ENCODE measurements around the gene MRPS16.
"Not testable (repeated sequence)": the region's sequence is repeated elsewhere in the genome, so short reads cannot be mapped to it uniquely, and the experiment has no call there.

Gene MRPS16

DNA sequence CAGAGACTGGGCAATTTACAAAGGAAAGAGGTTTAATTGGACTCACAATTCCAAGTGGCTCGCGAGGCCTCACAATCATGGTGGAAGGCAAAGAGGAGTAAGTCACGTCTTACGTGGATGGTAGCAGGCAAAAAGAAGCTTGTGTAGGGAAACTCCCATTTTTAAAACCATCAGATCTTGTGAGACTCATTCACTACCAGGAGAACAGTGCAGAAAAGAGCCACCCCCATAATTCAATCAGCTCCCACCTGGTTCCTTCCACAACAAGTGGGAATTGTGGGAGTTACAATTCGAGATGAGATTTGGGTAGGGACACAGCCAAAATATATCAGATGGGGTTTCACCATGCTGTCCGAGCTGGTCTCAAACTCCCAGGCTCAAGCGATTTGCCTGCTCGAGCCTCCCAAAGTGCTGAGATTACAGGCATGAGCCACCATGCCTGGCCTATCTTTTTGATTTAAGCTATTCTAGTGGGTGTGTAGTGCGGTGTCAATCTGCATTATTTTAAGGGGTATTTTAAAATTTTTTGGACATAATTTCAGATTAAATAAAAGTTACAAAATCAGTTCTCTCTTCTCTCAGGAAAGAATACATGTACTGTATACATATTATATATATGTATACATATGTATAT is 9.0 kb upstream of the MRPS16 start:
- no CpG with 5 or more reads among the region's 9 CpGs for WGBS (ENCODE audit: extremely low coverage, insufficient coverage, low lambda C conversion rate)
- Histone ChIP-seq H2BK15ac (replicated peaks; ENCODE audit: low read depth) (no peak overlapping the region), H3K4me1 (ENCODE audit: control insufficient read depth, low read depth, low read length) (no peaks in the 10 kb centered on the region), H3K36me3 (ENCODE audit: control insufficient read depth, insufficient read depth, low read length) (no peaks in the 10 kb centered on the region), H2AK5ac (ENCODE audit: low read length) (no peak overlapping the region), H3K9ac (ENCODE audit: low read length) (no peak overlapping the region), H4K5ac (ENCODE audit: low read length) (no peak overlapping the region), H2BK5ac (ENCODE audit: low read length) (no peak overlapping the region), H4K8ac (ENCODE audit: low read depth, low read length) (no peak overlapping the region), H3K27me3 (ENCODE audit: insufficient read depth, low read length, poor library complexity) (no peaks in the 10 kb centered on the region), H3K4me2 (ENCODE audit: low read length) (no peak overlapping the region), H3K23ac (ENCODE audit: low read length) (no peak overlapping the region), H3K4ac (ENCODE audit: low read depth, low read length) (no peak overlapping the region), H3K18ac (ENCODE audit: low read length) (no peak overlapping the region), H2BK120ac (ENCODE audit: low read depth, low read length) (no peak overlapping the region), H3K27ac (ENCODE audit: low read depth, low read length) (no peak overlapping the region), H3K56ac (ENCODE audit: low read length) (no peak overlapping the region), H3K4me3 (ENCODE audit: low read length) (no peak overlapping the region), H3K79me1 (ENCODE audit: low read length) (no peaks in the 10 kb centered on the region), H3K79me2 (ENCODE audit: control insufficient read depth, insufficient read depth, low read length) (no peaks in the 10 kb centered on the region)
- no peak for DNase-seq

DNA sequence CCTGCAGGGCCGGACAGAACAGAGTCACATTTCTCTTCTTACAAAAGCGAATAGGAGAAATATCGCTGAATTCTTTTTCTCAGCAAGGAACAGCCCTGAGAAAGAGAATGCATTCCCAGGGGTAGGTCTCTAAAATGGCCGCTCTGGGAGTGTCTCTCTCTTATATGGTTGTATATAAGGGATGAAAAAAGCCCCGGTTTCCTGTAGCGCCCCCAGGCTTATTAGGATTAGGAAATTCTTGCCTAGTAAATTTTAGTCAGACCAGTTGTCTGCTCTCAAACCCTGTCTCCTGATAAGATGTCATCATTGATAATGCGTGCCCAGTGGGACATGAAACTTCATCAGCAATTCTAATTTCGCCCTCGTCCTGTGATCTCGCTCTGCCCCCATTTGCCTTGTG is 6.2 kb upstream of the MRPS16 start:
- H3K4me3 ChIP-seq (ENCODE audit: low read length); H2BK5ac ChIP-seq (ENCODE audit: low read length); H2AK5ac ChIP-seq (ENCODE audit: low read length); H3K79me2 ChIP-seq (ENCODE audit: control insufficient read depth, insufficient read depth, low read length); H2BK15ac ChIP-seq (replicated peaks; ENCODE audit: low read depth); H3K27me3 ChIP-seq (ENCODE audit: insufficient read depth, low read length, poor library complexity); H3K56ac ChIP-seq (ENCODE audit: low read length); H3K9ac ChIP-seq (ENCODE audit: low read length); H3K36me3 ChIP-seq (ENCODE audit: control insufficient read depth, insufficient read depth, low read length); H3K79me1 ChIP-seq (ENCODE audit: low read length); H4K8ac ChIP-seq (ENCODE audit: low read depth, low read length); H3K23ac ChIP-seq (ENCODE audit: low read length); H4K5ac ChIP-seq (ENCODE audit: low read length); H3K27ac ChIP-seq (ENCODE audit: low read depth, low read length); H3K4me2 ChIP-seq (ENCODE audit: low read length); H2BK120ac ChIP-seq (ENCODE audit: low read depth, low read length); H3K18ac ChIP-seq (ENCODE audit: low read length); H3K4me1 ChIP-seq (ENCODE audit: control insufficient read depth, low read depth, low read length); H3K4ac ChIP-seq (ENCODE audit: low read depth, low read length): not testable (repeated sequence)
- WGBS (ENCODE audit: extremely low coverage, insufficient coverage, low lambda C conversion rate) = no CpG with 5 or more reads among the region's 10 CpGs
- DNase-seq = peak; percentile 31

DNA sequence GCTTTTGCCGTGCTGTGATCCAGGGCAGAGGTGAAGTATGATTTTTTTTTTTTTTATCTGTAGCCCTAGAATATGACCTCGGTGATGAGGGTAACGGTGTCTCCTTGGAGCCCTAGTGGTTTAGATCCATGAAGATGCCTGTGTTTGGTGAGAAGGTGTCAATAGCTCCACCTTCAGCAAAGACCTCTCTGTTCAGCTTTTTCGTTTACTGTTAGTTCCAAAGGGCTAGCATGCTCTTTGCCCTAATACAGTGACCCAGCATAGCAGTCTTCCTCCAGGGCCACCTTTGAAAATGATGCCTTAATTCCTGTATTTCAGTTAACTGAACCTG is 746 bp upstream of the MRPS16 start:
- peak overlapping the region; percentile 56 for H3K4me2 ChIP-seq (ENCODE audit: low read length)
- peaks cover 22% of the 10 kb centered on the region for H3K79me2 ChIP-seq (ENCODE audit: control insufficient read depth, insufficient read depth, low read length)
- no peak overlapping the region for H3K27ac ChIP-seq (ENCODE audit: low read depth, low read length)
- no peak overlapping the region for H2BK15ac ChIP-seq (replicated peaks; ENCODE audit: low read depth)
- H2BK120ac ChIP-seq (ENCODE audit: low read depth, low read length) = no peak overlapping the region
- no peaks in the 10 kb centered on the region for H3K4me1 ChIP-seq (ENCODE audit: control insufficient read depth, low read depth, low read length)
- WGBS (ENCODE audit: extremely low coverage, insufficient coverage, low lambda C conversion rate) = no CpG with 5 or more reads among the region's 4 CpGs
- H4K5ac ChIP-seq (ENCODE audit: low read length) = no peak overlapping the region
- DNase-seq = peak; percentile 56
- H2BK5ac ChIP-seq (ENCODE audit: low read length) = no peak overlapping the region
- H3K4me3 ChIP-seq (ENCODE audit: low read length) = peak overlapping the region; percentile 94
- no peaks in the 10 kb centered on the region for H3K27me3 ChIP-seq (ENCODE audit: insufficient read depth, low read length, poor library complexity)
- H3K23ac ChIP-seq (ENCODE audit: low read length) = no peak overlapping the region
- no peak overlapping the region for H3K18ac ChIP-seq (ENCODE audit: low read length)
- no peak overlapping the region for H2AK5ac ChIP-seq (ENCODE audit: low read length)
- H3K36me3 ChIP-seq (ENCODE audit: control insufficient read depth, insufficient read depth, low read length) = no peaks in the 10 kb centered on the region
- peaks cover 12% of the 10 kb centered on the region for H3K79me1 ChIP-seq (ENCODE audit: low read length)
- no peak overlapping the region for H3K4ac ChIP-seq (ENCODE audit: low read depth, low read length)
- peak overlapping the region; percentile 99 for H3K9ac ChIP-seq (ENCODE audit: low read length)
- peak overlapping the region; percentile 99 for H3K56ac ChIP-seq (ENCODE audit: low read length)
- no peak overlapping the region for H4K8ac ChIP-seq (ENCODE audit: low read depth, low read length)

DNA sequence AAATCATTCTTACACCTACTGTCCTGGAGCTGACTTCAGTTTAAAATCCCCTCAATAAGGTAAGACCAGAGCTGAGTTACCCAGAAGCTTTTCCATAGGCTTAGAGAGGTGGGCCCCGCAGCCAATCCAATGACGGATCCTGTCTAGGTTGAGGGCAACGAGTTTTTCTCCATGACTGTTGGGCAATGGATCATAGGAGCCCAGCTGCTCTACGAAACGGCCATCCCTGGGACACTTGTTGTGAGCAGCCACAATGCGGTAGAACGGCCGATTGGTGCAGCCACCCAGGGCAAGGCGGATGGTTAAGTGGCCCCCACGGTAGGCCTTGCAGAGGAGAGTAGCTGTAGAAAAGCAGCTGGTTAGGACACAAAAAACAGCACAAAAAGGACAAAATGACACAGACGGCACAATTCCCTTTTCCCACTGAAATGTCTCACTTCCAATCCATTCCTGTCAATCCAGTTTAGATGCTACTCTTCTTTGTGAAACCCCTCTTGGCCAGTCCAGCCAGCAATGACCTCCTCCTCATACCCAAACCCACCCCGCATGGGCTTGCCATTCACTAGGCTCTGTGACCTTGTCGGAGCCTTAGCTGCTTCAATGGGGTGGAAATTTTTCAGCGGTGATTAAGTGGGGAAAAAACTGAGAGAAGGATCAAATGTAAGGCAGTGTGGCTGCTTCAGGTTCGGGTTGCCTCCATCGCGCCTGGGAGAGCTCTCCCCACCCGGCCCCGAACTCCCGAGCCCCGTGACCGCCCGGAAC is 580 bp downstream of the MRPS16 start:
- Histone ChIP-seq H3K23ac (ENCODE audit: low read length) (no peak overlapping the region), H3K27ac (ENCODE audit: low read depth, low read length) (peak overlapping the region; percentile 79), H3K4ac (ENCODE audit: low read depth, low read length) (peak overlapping the region; percentile 76), H3K79me2 (ENCODE audit: control insufficient read depth, insufficient read depth, low read length) (peaks cover 22% of the 10 kb centered on the region), H2AK5ac (ENCODE audit: low read length) (peak overlapping the region; percentile 78), H3K36me3 (ENCODE audit: control insufficient read depth, insufficient read depth, low read length) (no peaks in the 10 kb centered on the region), H3K9ac (ENCODE audit: low read length) (peak overlapping the region; percentile 97), H2BK120ac (ENCODE audit: low read depth, low read length) (no peak overlapping the region), H3K79me1 (ENCODE audit: low read length) (peaks cover 12% of the 10 kb centered on the region), H3K4me3 (ENCODE audit: low read length) (peak overlapping the region; percentile 54), H4K5ac (ENCODE audit: low read length) (no peak overlapping the region), H3K27me3 (ENCODE audit: insufficient read depth, low read length, poor library complexity) (no peaks in the 10 kb centered on the region), H3K56ac (ENCODE audit: low read length) (peak overlapping the region; percentile 85), H2BK5ac (ENCODE audit: low read length) (peak overlapping the region; percentile 48), H3K4me1 (ENCODE audit: control insufficient read depth, low read depth, low read length) (no peaks in the 10 kb centered on the region), H4K8ac (ENCODE audit: low read depth, low read length) (no peak overlapping the region), H2BK15ac (replicated peaks; ENCODE audit: low read depth) (no peak overlapping the region), H3K4me2 (ENCODE audit: low read length) (peak overlapping the region; percentile 91), H3K18ac (ENCODE audit: low read length) (peak overlapping the region; percentile 35)
- no CpG with 5 or more reads among the region's 23 CpGs for WGBS (ENCODE audit: extremely low coverage, insufficient coverage, low lambda C conversion rate)
- peak; percentile 54 for DNase-seq

DNA sequence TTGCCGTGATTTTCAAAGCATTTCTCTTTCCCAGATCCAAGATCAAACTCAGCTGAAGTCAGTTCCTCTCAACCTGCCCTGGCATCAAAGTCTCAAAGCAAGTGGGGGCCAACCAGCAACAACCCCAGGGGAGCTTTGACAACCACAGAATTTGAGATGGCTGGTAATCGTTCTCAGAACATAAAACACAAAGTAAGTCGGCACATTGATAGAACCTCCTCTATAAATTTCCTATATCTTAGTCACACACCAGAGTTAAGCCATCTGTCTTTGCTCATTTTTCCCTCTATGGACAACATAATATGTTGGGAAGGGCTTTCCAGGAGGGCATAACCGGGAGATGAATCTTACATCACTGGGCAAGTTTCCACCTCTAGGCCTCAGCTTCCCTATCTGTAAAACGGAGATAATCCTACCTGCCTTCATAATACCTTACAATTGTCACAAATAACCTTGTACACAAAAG is 4.2 kb downstream of the MRPS16 start:
- H2BK15ac ChIP-seq (replicated peaks; ENCODE audit: low read depth) = no peak overlapping the region
- H4K8ac ChIP-seq (ENCODE audit: low read depth, low read length) = no peak overlapping the region
- peaks cover 4% of the 10 kb centered on the region for H3K4me1 ChIP-seq (ENCODE audit: control insufficient read depth, low read depth, low read length)
- H2BK120ac ChIP-seq (ENCODE audit: low read depth, low read length) = no peak overlapping the region
- H3K27ac ChIP-seq (ENCODE audit: low read depth, low read length) = no peak overlapping the region
- peak overlapping the region; percentile 29 for H3K9ac ChIP-seq (ENCODE audit: low read length)
- no peaks in the 10 kb centered on the region for H3K27me3 ChIP-seq (ENCODE audit: insufficient read depth, low read length, poor library complexity)
- no peak overlapping the region for H3K18ac ChIP-seq (ENCODE audit: low read length)
- no CpG with 5 or more reads among the region's 5 CpGs for whole genome bisulfite sequencing (ENCODE audit: extremely low coverage, insufficient coverage, low lambda C conversion rate)
- H3K56ac ChIP-seq (ENCODE audit: low read length) = no peak overlapping the region
- no peak overlapping the region for H2BK5ac ChIP-seq (ENCODE audit: low read length)
- H3K4me2 ChIP-seq (ENCODE audit: low read length) = no peak overlapping the region
- peaks cover 45% of the 10 kb centered on the region for H3K79me2 ChIP-seq (ENCODE audit: control insufficient read depth, insufficient read depth, low read length)
- H3K36me3 ChIP-seq (ENCODE audit: control insufficient read depth, insufficient read depth, low read length) = peaks cover 2% of the 10 kb centered on the region
- H2AK5ac ChIP-seq (ENCODE audit: low read length) = no peak overlapping the region
- peaks cover 11% of the 10 kb centered on the region for H3K79me1 ChIP-seq (ENCODE audit: low read length)
- no peak overlapping the region for H3K4ac ChIP-seq (ENCODE audit: low read depth, low read length)
- H3K4me3 ChIP-seq (ENCODE audit: low read length) = no peak overlapping the region
- H3K23ac ChIP-seq (ENCODE audit: low read length) = no peak overlapping the region
- no peak for DNase-seq
- no peak overlapping the region for H4K5ac ChIP-seq (ENCODE audit: low read length)

All from mesendoderm (in vitro differentiated cells).